Keratinocyte (primary cell): ENCODE measurements around the gene CEP290.

Source experiments
- EZH2 ChIP-seq: IDR thresholded peaks from one replicate; pipeline ENCODE4 v1.6.1; 2012; ENCODE audit warnings: inconsistent platforms, mild to moderate bottlenecking, low read length, moderate library complexity
- TF ChIP-seq, protein P1 (sequence below), 3 experiments: IDR thresholded peaks in 1 of 3; conservative IDR thresholded peaks in 1 of 3; optimal IDR thresholded peaks in 1 of 3; 2 replicates in 2 of 3; 3 replicates in 1 of 3; pipeline versions ENCODE3 to v1.5.1; 2011; ENCODE audit warnings: low read length in 3 of 3, mild to moderate bottlenecking in 3 of 3, moderate library complexity in 2 of 3, control low read depth in 1 of 3, inconsistent platforms in 1 of 3; ENCODE audit not compliant: insufficient read depth in 2 of 3; ENCODE audit errors: extremely low read depth in 1 of 3

DNA sequence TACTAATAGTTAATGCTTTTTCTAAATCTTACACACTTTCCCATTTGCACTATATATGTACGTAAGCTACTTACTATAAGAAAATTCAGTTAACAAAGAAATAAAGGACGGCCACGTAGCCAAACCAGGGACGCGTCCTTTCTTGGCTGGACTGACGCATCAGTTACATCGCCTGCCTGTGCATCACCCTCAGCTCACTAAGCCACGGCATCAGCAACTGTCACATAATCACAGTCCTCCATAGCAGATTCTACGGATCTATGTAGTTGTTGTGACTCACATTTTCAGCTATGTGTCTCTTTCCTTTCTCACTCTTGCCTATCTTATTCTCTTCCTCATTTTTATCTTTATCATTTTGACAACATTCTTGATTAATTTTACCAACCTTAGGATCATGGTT, 74.6 kb downstream of the CEP290 start:
- TF ChIP-seq, protein P1, sequence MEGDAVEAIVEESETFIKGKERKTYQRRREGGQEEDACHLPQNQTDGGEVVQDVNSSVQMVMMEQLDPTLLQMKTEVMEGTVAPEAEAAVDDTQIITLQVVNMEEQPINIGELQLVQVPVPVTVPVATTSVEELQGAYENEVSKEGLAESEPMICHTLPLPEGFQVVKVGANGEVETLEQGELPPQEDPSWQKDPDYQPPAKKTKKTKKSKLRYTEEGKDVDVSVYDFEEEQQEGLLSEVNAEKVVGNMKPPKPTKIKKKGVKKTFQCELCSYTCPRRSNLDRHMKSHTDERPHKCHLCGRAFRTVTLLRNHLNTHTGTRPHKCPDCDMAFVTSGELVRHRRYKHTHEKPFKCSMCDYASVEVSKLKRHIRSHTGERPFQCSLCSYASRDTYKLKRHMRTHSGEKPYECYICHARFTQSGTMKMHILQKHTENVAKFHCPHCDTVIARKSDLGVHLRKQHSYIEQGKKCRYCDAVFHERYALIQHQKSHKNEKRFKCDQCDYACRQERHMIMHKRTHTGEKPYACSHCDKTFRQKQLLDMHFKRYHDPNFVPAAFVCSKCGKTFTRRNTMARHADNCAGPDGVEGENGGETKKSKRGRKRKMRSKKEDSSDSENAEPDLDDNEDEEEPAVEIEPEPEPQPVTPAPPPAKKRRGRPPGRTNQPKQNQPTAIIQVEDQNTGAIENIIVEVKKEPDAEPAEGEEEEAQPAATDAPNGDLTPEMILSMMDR (optimal IDR thresholded peaks at IDR 0.05 in 1 of 3, IDR thresholded peaks at IDR 0.05 in 1 of 3, conservative IDR thresholded peaks at IDR 0.05 in 1 of 3; ENCODE audit: extremely low read depth in 1 of 3, insufficient read depth in 2 of 3, low read length in 3 of 3): no peak
- TF ChIP-seq EZH2: no peak
